ENCODE data around the gene FES.
A peak's percentile ranks its signal among the peaks of the same experiment; 100 is the strongest.

FES gene

DNA sequence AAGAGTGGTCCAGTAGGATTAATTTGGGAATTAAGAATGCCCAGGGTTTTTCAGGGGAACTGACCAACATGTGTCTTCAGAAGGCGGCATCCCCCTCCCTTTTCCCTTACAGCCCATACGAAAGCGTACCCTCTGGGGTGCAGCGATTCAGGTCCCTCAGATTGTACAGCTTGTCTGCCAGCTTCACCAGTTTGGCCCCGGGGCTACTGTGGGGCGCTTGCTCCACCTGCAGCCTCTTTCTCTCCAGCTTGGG, 47.2 kb downstream of the FES start:
- no peak for DNase-seq (ENCODE audit: low spot score)

DNA sequence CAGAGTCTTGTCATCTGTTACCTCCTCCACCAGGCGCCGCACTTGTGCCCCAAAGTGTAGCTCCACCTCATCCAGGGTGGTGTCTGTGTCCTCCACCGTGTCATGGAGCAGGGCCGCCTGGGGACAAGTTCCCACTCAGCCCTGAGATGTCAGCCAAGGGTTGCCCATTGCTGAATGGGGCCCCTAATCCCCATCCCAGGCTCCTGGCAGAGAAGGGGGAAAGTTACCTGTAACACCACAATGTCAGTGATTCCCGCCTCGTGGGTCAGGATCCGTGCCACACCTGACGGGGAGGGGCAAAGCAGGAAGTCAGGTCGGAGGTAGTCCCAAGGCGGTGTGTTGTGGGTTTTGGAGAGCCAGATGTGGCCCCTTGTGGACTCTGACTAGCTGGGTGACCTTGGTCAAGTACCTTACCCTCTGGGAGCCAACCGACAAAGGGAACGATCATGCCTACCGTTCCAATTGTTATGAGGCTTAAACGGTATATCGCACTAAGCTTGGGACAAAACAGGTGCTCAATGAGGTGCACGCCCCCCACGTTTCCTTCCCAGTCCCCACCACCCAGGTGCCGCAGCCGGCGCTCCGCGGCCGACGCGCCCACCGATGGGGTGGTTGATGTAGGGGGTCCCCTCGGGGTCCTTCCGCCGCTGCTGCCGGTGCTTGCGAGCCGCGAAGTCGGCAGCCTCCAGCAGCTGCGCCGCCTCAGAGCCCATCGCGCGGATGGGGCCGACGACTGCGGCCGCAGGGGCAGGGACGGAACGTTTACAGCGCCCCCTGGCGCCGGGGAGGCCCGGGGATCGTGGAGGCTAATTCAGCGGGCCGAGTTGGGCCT, 47.7 kb downstream of the FES start, which contains the start of gene HDDC3:
Gene HDDC3 (minus strand): TSS at position 722 of the 832 bp plus-strand sequence. CDS start 9 bp downstream, at position 713.
- DNase-seq (ENCODE audit: low spot score): peak; percentile 93

DNA sequence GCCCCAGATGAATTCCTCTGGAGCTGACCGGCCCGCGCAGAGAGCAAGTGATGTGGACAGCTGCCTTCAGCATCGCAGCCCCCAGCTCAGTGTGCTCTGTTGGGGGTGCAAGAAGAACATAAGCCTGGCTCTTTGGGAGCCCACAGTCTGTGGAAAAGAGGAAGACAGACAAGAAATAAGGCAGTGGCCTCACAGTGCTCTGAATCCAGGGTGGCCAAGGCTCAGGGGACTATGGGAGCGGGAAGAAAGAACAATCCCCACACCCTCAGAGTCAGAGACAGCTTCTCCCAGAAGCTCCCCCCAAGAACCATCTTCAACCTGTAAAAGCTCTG, 48.3 kb downstream of the FES start:
- DNase-seq (ENCODE audit: low spot score): no peak

DNA sequence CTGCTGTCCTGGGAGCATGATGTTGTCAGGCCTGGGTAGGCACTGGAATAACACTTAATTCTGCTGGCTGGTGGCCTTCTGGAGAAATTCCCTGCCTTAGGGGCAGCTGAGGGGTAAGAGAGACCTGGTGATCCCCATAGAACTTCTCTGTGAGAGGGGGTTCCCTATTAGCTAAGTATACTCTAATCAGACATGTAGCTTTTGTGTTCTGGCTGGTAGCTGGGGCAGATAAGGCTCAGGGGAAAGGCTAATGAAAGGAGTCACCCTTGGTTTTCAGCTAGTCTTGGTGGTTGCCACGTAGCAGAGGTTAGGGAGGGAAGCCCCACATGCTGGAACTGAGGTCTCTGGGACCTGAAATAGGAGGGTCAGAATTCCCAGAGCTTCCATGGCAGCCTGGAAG, 49.0 kb downstream of the FES start:
- no peak for DNase-seq (ENCODE audit: low spot score)

DNA sequence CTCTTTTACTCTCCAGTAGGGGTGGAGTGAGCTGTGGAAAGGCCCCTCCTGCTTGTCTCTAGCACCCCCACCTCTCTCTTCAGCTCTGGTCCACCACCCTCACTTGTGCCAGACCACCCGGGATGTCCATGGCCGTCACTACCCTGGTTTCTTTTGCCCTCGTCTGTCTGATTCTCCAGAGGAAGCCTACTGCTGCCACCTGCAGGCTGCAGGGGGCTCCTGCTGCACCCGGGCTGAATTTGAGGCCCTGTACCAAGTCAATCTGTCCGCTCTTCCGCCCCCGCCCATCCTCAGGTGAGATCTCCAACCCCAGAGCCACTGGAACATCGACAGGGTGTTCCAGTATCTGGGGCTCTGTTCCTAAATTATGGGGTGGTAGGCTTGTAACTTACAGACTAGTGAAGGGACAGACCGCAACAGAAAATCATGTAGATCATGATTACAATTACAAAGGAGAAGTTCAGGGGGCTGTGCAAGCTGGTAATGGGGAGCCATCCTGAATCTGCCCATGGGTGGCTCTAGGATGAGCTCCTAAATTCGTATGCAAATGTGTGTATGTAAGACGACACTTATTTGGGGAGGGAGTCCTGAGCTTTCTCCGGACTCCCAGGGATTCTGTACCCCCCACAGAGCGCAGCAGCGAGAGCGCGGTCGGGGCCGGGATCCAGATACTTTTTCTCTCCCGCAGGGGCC, 50.1 kb downstream of the FES start:
- peak; percentile 86 for DNase-seq (ENCODE audit: low spot score)

DNA sequence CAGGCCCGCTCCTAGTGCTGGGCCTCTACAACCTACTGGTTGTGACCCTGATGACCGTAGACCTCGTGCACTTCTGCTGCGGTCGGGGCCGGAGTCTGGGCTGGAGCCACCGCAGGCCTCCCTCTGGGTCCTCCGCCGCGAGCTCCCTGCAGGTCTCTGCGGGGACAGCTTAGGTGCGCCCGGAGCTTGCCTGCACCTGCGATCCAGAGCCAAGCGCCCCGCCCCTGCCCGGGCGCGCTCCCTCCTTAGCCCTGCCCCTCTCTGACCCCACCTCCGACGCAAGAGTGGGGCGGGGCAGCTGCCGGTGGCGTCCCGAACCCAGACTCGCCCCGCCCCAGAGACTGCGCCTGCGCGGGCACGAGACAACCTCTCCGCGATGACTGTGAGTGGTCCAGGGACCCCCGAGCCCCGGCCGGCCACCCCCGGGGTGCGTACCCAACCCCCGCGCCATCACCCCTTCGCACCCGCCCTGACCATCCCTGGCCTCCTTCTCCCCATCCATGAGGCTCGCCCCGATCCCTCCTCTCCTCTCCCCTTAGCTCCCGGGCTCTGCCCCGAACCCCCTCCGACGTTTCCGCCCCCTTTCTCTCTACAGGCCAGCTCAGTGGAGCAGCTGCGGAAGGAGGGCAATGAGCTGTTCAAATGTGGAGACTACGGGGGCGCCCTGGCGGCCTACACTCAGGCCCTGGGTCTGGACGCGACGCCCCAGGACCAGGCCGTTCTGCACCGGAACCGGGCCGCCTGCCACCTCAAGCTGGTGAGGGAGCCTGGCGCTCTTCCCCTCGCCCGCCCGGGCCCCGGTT, 50.8 kb downstream of the FES start, which contains the start of gene UNC45A:
Gene UNC45A (plus strand): TSS at position 337 of the 803 bp plus-strand sequence. CDS start 40 bp downstream, at position 377.
- peak; percentile 92 for DNase-seq (ENCODE audit: low spot score)

DNA sequence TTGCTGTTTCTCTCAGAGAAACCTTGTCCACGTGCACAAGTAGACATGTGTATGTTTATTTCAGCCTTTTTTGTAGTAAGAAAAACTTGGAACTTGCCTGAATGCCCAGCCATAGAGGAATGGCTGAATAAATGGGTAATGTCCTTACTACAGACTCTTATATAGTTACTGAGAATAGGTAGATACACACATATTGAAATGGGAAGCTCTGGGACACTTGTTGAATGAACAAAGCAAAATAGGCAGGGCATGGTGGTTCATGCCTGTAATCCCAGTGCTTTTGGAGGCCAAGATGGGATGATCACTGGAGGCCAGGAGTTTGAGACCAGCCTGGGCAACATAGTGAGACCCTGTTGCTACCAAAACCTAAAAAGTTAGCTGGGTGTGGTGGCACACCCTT, 52.5 kb downstream of the FES start:
- DNase-seq (ENCODE audit: low spot score): no peak

DNA sequence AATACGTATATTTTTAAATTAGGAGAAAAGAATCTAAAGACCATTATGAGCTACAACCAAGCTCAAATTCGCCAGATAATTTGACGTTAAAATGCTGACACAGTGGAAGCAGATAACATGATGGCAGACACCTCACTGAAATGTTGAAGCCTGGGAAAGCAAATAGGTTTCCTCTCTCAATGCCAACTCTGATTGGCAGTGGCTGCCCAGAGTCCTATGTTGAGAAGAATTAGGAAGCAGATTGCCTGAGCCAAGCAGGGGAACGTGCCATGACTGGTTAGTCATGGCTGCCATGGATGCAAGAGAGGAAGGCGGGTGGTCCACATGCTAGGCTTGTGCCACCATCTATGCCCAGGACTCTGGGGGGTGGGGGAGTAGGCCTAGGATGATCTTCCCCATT, 54.0 kb downstream of the FES start:
- DNase-seq (ENCODE audit: low spot score): no peak

DNA sequence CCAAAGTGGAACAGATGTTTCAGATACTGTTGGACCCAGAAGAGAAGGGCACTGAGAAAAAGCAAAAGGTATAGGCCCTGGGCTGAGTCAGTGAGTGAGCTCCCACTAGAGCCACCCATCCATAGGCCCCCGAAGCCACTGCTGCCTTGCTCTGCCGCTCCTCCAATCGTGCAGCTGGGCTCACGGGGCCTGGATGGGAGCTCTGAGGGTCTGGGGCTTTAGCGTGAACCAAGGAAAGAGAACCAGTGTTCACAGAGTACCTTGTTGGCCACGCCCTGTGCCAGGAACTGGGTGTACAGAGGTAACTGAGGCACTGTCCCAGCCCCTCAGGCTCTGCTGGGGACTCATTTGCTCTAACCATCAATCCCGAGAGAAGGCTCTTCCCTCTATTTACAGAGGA, 55.5 kb downstream of the FES start:
- DNase-seq (ENCODE audit: low spot score): no peak

DNA sequence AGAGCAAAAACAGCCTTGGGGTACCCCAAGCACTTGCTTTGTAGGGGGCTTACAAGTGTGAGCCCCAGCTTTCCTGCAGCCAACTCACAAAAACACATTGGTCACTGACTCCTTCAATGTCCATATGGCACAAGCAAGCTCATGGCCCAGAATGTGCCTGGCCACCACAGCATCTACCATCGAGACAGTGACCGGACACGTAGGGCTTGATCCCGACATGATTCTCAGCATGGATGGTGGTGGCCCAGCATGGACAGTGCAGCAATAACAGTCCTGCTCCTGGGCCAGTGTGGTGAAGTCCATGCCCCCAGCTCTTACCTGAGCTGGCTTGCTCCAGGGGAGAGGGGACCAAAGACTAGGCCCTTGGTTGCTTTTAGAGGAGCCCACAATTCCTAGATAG, 56.7 kb downstream of the FES start:
- DNase-seq (ENCODE audit: low spot score): no peak

DNA sequence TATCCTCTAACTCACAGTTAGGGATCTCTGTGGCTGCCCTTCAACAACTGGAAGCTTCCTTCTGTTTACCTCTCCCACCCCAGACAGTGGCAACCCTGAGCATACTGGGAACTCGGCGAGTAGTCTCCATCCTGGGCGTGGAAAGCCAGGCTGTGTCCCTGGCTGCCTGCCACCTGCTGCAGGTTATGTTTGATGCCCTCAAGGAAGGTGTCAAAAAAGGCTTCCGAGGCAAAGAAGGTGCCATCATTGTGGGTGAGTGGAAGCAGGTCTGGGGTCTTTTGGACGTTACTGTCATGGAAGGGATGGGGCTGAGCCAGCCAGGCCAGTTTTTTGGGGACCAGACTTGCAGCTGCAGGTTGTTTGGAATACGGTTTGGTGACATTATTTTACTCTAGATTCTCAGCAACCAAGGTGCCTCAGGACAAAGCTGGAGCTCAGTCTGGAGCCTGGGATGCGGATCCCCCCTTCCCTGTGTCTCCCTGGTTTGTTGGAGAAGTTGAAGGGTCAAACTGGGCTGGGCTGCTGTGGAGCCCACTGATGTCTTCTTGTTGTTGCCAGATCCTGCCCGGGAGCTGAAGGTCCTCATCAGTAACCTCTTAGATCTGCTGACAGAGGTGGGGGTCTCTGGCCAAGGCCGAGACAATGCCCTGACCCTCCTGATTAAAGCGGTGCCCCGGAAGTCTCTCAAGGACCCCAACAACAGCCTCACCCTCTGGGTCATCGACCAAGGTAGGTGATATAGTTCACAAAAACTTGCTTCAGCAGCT, 58.2 kb downstream of the FES start:
- DNase-seq (ENCODE audit: low spot score): no peak

DNA sequence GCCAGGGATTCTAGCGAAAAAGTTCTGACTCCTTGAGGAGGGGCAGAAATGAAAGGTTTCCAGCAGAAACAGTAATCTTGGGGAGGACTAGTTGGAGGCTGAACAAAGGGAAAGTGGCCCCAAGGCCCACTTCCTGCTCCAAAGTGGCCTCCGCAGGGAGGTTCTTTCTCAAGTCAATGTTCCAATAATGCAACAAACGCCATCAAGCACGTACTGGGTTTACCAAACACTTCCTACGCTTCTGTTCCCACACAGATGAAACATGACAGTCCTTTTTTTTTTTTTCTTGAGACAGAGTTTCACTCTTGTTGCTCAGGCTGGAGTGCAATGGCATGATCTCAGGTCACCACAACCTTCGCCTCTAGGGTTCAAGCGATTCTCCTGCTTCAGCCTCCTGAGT, 60.8 kb downstream of the FES start:
- no peak for DNase-seq (ENCODE audit: low spot score)
